NOMO-1 treated with dmso at 0.1 percent for 144 hours (cell line): ENCODE data around the gene R3HCC1L.
"Not testable (repeated sequence)": the region's sequence is repeated elsewhere in the genome, so short reads cannot be mapped to it uniquely, and the experiment has no call there.

Experiments
- DNase-seq: peaks from one replicate; lab custom pipeline; 2025; ENCODE audit not compliant: unreplicated experiment; lab: John Stamatoyannopoulos, UW

Gene R3HCC1L

GRCh38 chr10:98226508-98227144, 92.2 kb downstream of the R3HCC1L start:
- no peak for DNase-seq

DNA sequence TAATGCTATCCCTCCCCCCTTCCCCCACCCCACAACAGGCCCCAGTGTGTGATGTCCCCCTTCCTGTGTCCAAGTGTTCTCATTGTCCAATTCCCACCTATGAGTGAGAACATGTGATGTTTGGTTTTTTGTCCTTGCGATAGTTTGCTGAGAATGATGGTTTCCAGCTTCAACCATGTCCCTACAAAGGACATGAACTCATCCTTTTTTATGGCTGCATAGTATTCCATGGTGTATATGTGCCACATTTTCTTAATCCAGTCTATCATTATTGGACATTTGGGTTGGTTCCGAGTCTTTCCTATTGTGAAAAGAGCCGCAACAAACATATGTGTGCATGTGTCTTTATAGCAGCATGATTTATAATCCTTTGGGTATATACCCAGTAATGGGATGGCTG, 93.3 kb downstream of the R3HCC1L start:
- DNase-seq = not testable (repeated sequence)

GRCh38 chr10:98228266-98228665, 93.8 kb downstream of the R3HCC1L start:
- DNase-seq = not testable (repeated sequence)

DNA sequence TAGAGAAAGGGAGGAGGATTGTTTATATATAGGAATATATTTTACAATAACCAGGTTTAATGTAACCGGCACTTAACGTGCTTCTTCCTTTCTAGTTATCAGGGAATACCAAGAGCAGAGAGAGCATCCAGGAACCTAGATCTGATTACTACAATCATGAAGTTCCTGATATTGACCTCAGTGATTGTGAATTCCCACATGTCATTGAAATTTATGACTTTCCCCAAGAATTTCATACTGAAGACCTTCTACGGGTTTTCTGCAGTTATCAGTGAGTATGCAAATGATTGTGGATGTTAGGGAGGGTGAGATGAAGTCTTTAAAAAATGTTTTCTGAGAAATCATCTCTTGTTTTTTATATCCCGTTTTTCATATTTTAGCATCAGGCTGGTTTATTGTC, 97.0 kb downstream of the R3HCC1L start:
- no peak for DNase-seq

GRCh38 chr10:98235846-98236245, 101.4 kb downstream of the R3HCC1L start:
- DNase-seq = no peak

DNA sequence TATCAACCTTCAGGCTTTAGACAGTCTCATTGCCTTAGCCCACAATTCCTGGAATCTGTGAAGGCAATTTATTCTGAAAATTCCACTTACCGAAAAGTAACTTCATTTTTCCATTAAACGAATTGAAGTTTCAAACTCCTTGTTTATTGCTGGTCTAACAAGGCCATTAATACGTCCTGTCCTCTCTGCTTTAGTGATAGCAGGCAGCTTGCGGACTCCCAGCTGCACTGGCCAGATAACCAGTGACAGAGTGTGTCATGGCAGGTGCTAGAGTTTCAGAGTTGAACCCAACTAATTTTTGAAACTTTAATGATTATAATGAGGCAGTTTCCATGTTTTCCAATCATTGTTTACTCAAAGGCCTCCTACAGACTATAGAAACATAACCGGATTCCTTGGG, 102.4 kb downstream of the R3HCC1L start:
- no peak for DNase-seq

DNA sequence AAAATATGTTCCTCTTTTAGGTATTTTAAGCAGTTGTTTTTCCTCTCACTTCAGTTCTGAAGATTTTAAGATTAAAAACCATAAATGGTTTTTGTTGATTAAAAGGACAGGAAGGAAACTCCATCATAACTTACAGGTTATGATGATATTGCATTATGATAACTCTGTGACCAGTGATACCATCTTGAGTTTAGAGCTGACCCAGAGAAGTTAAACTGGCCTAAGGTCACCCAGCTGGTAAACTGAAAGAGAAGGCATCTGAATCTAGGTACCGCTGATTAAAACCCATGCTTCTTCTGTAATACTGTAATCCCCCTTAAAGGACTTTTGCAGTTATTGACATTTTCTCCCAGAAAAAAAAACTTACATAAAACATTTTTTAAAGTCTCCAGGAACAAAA, 103.9 kb downstream of the R3HCC1L start:
- DNase-seq = no peak

GRCh38 chr10:98240524-98240923, 106.1 kb downstream of the R3HCC1L start:
- DNase-seq = no peak

DNA sequence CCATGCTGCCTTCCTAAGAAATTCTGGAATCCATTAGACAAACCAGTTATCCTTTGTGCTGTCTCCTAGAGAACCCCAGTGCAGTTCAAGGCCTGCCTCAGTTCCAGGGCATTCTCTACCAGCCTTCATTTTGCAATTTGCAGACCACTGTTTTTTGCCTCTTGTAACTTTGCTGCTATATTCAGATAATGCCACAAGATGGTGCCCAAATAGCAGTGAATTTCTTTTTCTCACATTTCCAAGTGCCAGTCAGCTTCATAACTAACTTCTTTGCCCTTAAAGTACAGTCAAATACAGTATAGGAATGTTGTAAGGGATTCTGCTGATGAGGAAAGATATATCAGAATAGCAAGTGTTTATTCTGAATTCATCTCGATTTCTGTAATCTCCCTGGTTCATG, 108.4 kb downstream of the R3HCC1L start:
- no peak for DNase-seq

DNA sequence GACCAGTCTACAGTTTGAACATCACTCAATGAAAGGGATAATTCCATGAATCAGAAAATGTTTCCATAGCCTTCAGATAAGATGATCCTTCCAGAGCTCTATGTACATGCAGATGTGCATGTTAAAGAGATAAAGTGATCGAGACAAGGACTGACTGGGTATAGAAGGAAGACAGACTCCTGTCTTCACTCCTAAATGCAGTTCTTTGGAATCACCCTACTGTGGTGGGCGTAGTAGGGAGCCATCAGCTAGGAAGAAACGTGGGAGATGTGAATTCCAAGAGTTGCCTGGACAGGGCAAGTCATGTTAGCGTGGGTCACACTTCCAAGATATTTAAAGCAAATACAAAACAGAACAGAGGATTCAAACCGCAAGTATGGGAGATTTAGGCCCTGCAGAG, 109.7 kb downstream of the R3HCC1L start:
- no peak for DNase-seq

- DNase-seq = no peak
Measured at GRCh38 chr10:98244586-98244985, 110.1 kb downstream of the R3HCC1L start.

DNA sequence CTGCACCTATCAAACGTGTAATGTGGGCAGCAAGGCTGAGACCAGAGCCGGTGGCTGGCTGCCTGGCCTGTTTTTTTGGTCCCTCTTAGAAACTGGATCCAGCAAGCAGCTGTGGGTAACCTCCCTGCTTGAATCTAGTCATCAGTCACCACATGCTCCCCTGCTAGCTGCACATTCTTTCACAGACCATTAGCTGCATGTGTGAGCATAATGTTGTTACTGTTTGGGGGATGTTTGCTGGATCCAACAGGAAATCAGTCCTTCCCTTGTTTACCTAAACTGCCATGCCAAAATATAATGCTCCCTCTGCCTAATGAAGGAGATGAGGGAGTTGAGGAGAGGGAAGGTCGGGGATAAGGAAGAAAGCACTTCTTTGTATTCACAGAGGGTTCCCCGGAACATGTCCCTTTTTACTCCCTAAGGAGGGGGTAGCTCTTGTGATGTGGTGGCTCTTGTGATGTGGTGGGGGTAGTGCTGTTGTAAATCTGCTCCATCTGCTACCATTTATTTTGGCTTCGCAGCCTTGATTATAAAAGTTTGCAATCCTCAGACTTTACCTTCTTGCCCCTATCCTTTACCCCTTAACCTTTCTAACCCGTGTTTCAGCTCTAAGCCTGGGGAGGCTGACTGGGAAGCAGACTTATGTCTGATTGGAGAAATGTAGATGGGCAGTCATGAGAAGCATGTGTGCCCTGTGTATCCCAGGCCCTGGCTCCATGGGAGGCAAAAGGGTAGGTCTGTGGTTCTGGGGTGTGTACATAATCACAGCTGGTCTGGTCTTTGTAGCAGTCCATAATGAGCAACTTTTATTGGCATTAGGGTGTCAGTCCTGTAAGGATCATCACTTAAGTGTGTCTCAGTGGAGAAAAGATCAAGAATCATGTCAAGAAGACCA, 112.7 kb downstream of the R3HCC1L start:
- DNase-seq = no peak

GRCh38 chr10:98248018-98248417, 113.6 kb downstream of the R3HCC1L start:
- DNase-seq = no peak

- no peak for DNase-seq
Measured at GRCh38 chr10:98249134-98249533, 114.7 kb downstream of the R3HCC1L start.

- no peak for DNase-seq
Measured at GRCh38 chr10:98251399-98251798, 116.9 kb downstream of the R3HCC1L start.

DNA sequence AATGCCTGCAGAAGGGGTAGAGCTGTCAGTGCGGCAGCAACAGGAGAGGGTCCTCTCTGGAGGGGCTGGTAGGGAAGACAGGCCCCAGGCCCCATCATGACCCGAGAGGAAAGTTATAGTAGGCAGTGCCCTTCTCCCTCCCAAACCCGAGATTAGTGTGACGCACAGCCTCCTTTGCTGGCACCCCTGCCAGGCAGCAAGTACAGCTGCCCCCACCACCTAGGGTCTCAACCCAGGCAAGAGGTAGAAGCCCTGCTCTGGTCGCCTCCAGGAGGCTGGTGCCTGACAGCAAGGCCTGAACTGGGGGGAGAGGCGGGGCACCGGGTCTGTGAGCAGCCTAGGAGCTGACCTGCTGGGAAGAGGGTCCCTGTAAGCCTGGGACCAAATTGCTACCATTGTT, 118.0 kb downstream of the R3HCC1L start:
- DNase-seq = no peak

- no peak for DNase-seq
Measured at GRCh38 chr10:98253499-98253898, 119.0 kb downstream of the R3HCC1L start.

DNA sequence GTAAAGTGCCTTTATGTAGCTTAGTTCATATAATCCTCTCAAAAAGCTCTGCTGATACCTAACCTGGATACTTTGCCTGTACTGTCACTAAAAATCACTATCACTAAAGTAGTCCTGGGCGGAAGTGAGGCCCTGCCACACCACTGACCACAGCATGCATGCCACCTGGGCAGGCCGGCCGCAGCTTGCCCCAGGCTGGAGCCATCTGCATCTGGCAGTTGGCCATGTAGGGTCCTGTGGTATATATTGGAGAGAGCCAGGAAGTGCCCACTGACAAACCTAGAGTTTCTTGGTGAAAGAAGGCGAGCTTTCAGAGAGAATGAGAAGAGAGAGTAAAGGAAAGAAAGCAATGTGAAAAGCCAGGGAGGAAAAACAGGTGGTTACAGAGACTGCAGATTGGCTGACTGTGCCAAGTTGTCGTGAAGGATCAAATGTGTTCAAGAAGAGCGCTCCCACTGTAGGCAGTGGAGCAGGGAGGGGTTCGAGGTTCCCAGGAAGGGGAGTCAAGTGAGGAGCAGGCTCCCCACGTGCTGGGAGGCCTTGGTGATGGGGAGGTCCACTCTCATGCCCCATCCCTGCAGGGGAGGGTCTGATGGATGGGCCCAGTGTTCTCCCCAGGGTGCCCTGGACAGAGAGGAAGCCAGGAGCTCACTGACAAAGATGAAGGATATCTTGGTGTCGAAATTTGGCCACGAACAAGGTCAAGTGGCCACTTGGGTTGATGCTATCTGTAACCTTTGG, 119.9 kb downstream of the R3HCC1L start:
- no peak for DNase-seq

- no peak for DNase-seq
Measured at GRCh38 chr10:98255146-98255877, 120.9 kb downstream of the R3HCC1L start.

GRCh38 chr10:98256692-98257091, 122.2 kb downstream of the R3HCC1L start:
- DNase-seq = no peak

DNA sequence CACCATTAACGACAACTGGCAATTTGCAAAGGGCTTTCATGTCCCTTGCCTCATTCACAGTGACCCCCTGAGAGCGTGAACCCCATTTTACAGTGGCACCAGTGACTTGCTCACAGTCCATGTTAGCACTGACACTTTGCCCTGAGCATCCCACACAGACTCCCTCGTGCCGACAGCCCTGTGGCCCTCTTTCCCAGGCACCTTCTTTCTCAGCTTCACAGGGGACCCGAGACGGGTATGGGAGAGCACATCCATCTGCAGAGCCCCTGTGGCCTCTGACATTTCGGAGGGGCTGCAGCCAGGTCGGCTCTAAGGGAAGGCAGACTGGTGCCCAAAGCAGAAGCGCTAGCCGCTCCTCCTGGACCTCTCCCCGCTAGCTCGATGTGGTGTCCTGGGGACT, 122.7 kb downstream of the R3HCC1L start:
- no peak for DNase-seq
